NCI-H2196 (cell line): ENCODE data around the gene SH3PXD2B.
A peak's percentile ranks its signal among the peaks of the same experiment; 100 is the strongest.
"Not testable (repeated sequence)": the region's sequence is repeated elsewhere in the genome, so short reads cannot be mapped to it uniquely, and the experiment has no call there.

Experiments
- DNase-seq: peaks from one replicate; lab custom pipeline; 2025; ENCODE audit not compliant: unreplicated experiment; lab: John Stamatoyannopoulos, UW

SH3PXD2B gene

DNA sequence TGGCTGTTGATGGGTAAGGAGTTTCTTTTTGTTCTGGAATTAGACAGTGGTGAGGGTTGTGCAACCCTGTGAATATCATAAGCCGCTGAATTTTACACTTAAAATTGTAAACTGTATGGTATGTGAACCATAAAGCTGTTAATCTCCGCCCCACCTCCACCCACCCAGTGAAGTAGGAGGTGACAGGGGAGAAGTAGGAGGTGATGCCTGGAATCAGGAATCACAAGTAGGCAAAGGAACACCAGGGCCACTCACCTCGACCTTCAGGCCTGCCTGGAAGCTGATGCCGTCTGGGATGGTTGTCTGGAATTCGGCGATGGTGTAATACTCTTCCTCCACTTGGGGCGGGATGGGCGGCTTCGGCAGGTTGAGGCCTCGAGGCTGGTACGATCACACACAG lies 108.4 kb downstream of the SH3PXD2B start:
- DNase-seq, result no peak

GRCh38 chr5:172344855-172345409 lies 109.4 kb downstream of the SH3PXD2B start:
- DNase-seq, result no peak

DNA sequence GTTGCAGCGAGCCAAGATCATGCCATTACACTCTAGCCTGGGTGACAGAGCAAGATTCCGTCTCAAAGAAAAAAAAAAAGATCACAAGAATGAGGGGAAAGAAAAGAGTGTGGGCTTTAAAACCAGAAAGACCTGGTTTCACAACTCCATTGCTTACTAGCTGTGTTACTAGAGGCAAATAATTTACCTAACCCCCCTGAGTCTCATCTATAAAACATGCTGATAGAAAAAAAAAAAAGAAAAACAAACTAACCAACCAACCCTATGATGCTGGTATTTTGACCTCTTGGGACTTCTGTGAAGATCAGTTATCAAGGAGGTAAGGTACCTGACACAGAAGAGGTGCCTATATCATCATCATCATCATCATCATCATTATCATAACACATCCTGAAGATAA lies 110.6 kb downstream of the SH3PXD2B start:
- no peak for DNase-seq

- no peak for DNase-seq
These were observed 111.4 kb downstream of the SH3PXD2B start for GRCh38 chr5:172342918-172343317.

GRCh38 chr5:172339264-172340180 lies 114.8 kb downstream of the SH3PXD2B start:
- no peak for DNase-seq

DNA sequence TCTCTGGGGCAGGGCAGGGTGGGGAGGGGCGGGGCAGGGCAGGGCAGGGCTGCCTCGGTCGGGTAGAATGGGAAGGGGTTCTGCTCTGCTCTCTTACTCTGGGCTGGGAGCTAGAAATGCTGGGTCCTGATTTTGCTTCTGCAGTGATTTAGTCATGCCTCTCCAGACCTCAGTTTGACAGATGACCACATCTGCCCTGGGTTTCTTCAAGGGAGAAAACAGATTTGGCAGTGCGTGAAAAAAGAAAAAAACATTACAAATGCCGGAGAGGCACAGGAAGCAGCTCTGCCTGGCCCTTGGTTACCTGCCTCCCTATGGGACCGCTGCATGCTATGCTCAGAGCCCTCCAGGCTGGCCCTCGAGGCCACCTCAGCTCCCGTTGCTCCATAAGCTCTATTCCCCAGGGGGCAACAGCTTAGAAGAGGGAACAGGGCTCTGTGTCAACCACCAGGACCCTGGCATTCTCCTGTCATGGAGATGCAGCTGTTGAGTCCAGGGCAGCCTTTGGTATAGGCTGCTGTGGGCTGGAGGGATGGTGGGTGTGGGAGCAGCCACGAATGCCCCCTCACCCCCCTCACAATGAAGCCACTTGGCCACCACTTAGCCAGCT lies 117.5 kb downstream of the SH3PXD2B start:
- no peak for DNase-seq

GRCh38 chr5:172336264-172336663 lies 118.1 kb downstream of the SH3PXD2B start:
- no peak for DNase-seq

GRCh38 chr5:172335721-172336120 lies 118.6 kb downstream of the SH3PXD2B start:
- DNase-seq, result no peak

GRCh38 chr5:172334641-172335040 lies 119.7 kb downstream of the SH3PXD2B start:
- DNase-seq, result no peak

GRCh38 chr5:172334196-172334595 lies 120.1 kb downstream of the SH3PXD2B start:
- DNase-seq, result no peak

DNA sequence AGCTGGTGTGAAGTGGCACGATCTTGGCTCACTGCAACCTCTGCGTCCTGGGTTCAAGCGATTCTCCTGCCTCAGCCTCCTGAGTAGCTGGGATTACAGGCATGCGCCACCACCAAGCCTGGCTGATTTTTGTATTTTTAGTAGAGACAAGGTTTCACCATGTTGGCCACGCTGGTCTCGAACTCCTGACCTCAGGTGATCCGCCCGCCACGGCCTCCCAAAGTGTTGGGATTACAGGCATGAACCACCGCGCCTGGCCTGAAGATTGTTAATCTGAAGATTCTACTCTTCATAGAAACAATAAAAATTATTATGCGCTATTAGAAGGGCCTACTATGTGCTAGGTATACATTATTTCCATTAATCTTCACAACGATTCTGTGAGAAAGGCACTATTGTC lies 127.4 kb downstream of the SH3PXD2B start:
- not testable (repeated sequence) for DNase-seq

GRCh38 chr5:172325452-172325851 lies 128.9 kb downstream of the SH3PXD2B start:
- DNase-seq, result no peak

DNA sequence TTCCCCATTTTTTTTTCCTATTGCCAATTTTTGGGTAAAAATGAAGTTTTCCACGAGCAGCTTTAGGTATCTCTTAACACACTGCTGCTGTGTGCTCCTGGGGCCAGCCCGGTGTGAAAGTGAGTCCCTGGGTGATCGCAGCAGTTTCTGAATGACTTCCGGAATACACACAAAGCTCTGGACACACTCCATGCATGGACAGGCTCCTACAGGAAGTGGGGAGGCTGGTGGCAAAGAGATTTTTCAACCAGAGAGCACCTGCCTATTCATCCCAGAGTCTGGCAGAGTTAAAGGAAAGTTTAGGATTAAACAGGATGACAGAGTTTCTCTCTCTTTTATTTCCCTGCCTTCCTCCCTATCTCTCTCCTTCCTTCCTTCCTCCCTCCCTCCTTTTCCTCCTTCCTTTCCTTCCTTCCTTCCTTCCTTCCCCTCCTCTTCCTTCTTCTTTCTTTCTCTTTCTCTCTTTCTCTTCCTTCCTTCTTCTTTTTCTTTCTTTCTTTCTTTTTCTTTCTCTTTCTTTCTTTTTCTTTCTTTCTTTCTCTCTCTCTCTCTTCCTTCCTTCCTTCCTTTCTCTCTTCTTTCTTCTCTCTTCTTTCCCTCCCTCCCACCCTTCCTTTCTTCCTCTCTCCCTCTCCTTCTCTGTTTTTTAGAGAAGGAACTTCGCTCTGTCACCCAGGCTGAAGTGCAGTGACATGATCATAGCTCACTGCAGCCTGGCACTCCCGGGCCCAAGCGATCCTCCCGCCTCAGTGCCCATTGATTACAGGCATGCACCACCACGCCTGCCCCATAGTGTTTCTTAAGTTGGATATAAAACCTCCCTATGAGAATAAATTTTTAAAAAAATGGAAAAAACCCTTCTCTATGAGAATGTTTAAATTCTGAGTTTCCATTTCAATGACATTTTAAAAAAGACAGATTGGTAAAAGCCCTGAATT lies 132.0 kb downstream of the SH3PXD2B start:
- peak; percentile 52 for DNase-seq

- no peak for DNase-seq
These were observed 132.7 kb downstream of the SH3PXD2B start for GRCh38 chr5:172321593-172321992.

DNA sequence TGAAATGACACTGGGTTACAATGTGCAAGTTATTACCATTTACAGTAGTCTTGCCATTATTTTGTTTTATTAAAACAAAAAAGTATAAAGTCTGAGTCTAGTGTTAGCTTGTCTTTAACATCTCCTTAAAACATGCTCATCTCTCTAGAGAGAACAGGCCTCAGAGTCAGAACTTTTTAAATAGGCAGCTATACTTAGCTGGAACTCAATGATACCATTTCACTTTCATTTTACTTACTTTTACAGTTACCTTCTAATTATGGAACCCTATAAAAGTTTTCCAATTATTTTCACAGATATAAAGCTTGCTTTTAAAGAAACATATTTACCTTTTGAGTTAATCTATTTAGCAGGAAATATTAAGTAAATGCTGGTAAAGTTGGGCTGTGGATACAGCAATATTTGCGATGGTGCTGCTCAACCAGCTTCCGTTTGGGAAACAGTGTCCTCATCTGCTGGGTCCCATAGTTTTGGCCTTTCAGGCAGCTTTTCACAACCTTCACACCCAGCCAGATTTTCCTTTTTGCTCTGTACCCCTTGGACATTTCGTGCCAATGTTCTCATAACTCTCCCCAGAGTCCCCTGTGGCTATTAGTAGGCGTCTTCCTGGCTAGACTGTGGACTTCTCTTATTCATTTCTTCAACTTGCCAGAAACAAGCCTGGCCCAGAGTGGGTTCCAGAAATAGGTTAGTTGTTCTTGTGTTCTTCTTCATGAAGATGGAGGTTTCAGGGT lies 134.4 kb downstream of the SH3PXD2B start:
- DNase-seq, result no peak

GRCh38 chr5:172315587-172316493 lies 138.5 kb downstream of the SH3PXD2B start:
- DNase-seq, result no peak

GRCh38 chr5:172313915-172314314 lies 140.4 kb downstream of the SH3PXD2B start:
- no peak for DNase-seq

- DNase-seq, result no peak
These were observed 142.0 kb downstream of the SH3PXD2B start for GRCh38 chr5:172312286-172312685.

DNA sequence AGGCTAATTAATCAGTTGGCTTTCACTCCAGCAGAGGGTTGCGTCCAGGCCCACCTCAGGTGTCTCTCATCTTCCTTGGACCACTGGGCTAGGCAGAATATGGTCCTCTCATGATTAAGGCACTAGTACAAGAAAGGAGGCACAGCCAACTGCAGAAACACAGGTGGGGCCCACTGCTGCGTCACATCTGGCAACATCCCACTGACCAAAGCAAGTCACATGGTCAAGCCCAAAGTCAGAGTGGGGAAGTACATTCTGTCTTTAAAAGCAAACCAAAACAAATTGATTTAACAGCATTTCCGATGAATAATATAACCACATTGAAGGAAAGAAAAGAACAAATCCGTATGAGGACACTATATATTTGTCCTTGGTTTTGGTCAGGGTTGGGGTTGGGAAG lies 142.7 kb downstream of the SH3PXD2B start:
- no peak for DNase-seq
